GM18870 (cell line): ENCODE measurements around the gene HHAT.

ENCODE experiments used
- ATAC-seq: cut with Tn5 transposase; IDR thresholded peaks from one replicate; pipeline ENCODE4 v1.9.1; 2021; ENCODE audit warnings: moderate library complexity; ENCODE audit not compliant: unreplicated experiment

HHAT gene

DNA sequence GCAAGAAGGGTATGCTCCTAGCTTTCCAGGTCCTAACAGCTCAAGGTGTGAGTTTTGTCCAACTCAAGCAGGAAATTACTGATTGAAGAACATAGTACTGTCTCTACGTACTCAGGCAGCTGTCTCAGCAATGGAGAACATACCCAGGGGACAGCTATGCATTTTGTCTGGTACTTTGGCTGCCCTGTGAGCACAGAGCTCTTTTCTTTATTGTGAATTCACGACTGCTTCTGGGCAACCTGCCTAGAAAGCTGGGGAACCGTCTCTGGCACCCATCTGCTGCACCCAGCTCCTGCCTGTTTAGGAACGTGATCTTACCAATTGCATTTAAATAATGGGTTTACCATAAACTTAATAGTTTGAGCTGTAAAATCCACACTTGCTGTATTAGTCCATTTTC, 258.1 kb downstream of the HHAT start:
- no peak for ATAC-seq

DNA sequence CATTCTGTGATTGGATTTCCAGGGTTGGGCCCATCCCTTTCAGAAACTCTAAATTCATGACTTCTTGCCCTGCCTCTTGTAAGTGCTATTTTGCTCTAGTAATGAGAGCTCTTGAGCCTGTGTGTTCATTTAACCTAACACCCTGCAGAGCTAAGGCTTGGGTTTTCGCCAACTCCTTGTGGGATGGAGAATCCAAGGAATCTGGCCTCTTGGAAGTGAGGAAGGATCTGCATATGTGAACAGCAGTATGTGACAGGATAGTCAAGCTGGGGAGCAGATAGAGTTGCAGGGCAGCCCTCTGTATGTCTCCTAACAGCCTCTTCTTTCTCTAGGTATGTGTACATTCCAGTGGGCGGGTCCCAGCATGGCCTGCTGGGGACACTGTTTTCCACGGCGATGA, 258.9 kb downstream of the HHAT start:
- ATAC-seq, result no peak

DNA sequence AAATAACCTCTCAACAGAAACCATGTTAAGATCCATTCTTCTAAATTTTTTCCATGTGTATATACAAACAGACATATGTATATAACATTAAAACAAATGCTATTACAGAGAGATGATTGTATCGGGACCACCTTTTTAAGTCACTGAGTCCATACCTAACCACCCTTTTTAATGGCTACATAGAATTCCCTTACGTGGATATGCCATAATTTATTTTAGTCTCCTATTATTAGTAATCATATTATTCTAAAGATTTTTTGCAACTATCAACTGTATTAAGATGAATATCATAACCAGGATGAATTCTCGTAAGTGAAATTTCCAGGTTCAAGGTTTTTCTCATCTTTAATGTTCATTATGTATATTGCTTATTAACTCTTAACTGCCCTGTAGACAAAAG, 259.7 kb downstream of the HHAT start:
- no peak for ATAC-seq

DNA sequence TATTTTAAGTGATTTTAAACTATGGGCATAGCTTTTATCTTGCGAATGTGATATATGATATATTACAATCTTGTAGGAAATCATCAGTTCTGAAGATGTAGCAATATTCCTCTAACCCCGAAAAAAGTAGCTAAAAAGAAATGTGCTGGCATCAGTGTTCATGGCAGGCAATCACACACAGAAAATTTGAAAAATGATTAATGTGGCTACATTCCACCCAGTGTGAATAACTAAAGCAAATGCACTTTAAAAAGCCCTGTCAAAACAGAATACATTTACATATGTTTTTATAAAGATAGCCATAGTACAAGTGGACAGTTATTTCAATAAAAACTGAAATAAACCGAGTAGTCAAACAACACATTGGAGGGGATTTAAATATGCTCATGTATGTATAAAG, 260.2 kb downstream of the HHAT start:
- ATAC-seq, result no peak

DNA sequence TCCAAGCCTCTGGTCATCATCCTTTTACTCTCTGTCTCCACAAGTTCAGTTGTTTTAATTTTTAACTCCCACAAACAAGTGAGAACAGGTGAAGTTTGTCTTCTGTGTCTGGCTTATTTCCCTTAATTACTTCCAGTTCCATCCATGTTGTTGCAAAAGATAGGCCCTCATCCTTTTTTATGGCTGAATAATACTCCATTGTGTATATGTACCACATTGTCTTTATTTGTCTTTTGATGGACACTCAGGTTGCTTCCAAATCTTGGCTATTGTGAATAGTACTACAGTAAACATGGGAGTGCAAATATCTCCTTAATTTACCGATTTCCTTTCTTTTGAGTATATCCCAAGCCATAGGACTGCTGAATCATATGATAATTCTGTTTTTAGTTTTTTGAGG, 262.5 kb downstream of the HHAT start:
- ATAC-seq, result no peak

DNA sequence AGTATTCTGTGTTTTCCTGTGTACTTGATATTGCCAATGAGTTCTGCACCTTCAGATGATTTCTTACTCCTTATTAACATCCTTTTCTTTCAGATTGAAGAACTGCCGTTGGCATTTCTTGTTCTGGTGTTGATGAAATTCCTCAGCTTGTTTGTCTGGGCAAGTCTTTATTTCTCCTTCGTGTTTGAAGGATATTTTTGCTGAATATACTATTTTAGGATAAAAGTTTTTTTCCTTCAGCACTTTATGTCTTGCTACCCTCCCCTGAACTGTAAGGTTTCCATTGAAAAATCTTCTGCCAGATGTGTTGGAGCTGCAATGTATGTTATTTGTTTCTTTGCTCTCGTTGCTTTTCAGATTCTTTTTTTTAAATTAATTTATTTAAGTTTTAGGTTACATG, 265.9 kb downstream of the HHAT start:
- no peak for ATAC-seq

DNA sequence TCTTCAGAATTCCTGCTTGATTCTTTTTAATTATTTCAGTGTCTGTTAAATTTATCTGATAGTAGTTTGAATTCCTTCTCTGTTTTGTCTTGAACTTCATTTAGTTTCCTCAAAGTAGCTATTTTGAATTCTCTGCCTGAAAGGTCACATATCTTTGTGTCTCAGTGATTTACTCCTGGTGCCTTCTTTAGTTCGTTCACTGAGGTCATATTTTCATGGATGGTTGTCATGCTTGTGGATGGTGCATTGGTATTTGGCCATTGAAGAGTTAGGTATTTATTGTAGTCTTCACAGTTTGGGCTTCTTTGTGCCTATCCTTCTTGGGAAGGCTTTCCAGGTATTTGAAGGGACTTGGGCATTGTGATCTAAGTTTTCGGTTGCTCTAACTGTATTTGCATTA, 267.9 kb downstream of the HHAT start:
- no peak for ATAC-seq

DNA sequence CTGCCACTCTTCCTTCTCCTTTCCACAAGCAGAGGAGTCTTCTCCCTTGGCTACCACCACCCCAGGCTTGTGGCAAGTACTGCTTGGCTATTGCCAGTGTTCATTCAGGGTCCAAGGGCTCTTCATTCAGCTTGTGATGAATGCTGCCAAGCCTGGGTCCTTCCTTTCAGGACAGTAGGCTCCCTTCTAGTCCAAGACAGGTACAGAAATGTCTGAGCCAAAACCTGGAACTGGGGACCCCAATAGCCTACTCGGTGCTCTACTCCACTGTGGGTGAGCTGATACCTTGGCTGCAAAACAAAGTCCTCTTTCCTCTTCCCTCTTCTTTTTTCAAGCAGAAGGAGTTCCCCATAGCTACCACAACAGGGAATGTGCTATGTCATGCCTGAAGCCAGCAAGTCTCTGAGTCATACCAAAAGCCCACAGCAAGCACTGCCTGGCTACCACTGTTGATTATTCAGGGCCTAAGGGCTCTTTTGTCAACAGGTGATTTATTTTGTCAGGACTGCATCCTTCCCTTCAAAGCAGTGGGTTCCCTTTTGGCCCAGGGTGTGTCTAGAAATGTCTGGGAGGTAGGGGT, 268.9 kb downstream of the HHAT start:
- peak; percentile 93 for ATAC-seq

DNA sequence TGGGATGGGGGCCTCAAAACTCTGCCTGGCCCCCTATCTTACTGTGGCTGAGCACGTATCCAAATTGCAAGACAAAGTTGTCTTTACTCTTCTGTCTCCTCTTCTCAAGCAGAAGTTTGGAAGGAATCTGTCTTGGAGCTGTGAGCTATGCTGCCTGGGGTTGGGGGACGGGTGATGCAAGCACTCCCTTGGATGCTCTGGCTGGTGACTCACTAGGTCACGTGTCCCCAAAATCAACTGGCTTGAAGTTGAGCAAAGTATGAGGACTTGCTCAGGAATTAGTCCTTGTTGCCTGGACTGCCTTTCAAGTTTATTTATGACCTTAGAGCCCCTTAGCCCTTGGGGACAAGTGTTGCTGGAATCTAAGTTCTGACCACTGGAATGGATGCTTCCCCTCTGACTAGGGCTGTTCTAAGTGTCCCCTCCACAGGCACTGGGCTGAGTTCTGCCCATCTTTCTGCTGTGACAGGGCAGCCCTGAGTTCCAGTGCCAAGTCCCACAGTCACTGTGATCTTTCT, 269.5 kb downstream of the HHAT start:
- peak; percentile 19 for ATAC-seq

DNA sequence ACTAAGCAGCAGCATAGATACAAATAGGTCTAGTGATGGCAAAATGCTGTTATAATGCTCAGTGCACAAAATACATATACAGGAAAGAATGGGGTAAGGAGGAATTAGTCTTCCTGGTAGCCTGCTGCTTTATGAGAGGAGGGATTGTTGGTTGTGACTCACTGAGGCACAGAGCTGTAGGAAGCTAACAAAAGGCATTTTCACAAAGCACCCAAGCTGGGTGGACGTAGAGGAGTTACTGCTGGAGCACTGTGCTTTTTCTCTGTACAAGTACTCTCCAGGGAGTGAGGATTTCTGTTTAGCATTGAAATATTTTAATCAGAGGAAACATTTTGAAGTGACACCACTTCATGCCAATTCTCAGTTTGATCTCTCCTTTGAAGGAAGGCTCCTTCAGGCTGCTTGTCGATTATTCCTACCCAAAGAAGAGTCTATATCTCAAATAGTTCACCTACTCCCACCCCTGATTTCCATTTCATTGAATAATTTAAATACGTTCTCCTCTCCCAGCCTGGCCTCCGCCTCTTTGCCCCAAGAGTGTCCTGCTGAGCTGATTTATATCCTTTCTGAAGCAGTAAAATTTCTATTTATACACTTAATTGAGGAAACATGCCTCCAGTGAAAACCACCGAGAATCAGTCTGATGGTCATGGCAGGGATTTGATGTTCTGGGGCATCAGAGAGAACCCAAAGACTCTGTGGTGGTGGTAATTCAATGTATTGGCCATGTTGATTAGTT, 271.9 kb downstream of the HHAT start:
- ATAC-seq, result no peak

DNA sequence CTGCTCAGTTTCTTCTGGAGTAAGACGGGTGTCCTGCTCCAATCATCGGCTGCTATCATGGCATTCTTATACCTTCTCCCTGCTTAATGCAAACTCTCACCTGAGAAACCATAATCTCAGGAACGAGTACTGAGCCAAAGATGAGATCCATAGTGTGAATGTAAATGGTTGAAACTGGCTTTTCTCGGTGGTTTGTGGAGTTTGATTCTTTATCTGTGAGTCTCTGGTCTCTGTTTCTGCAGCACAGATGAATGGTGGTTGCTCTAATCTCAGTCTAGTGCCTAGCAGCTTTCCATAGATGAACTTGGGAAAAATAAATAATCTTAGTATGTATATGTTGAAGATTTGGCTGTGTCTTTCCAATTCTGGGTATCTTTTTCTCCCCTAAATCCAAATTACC, 274.4 kb downstream of the HHAT start:
- no peak for ATAC-seq

DNA sequence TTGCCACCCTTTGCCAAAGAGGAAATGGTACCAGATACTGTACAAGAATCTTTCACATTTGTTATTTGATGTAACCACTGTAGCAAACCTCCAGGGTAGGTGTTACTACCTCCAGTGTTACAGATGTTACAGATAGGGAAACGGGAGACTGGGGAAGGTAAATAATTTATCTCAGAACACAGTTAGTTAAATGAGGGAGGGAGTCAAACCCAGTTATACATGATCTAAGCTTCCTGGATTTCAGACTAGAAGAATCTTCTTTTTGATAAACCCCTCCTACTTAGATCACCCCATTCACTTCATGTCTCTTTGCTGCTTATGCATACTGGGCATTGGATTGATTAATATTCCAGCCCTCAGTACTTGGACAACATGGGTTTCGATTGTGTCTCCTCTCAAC, 276.4 kb downstream of the HHAT start:
- no peak for ATAC-seq

DNA sequence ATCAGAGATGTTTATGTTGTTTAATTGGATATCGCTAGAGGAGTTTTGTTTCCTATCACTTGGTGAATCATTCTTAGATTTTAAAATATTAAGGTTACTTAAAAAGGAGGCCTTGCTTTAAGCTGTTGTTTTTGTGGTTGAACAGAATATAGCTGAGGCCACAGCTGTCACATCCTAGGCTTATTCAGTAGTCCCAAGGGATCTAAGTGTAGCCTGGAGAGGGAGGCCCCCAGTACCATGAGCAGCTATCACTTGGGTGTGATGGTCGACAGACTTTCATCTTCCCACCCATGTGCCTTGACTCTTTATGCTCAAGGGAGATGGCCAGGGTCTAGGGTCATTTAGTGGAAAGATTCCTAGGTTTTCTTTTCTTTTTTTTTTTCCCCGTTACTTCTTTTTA, 278.7 kb downstream of the HHAT start:
- no peak for ATAC-seq

DNA sequence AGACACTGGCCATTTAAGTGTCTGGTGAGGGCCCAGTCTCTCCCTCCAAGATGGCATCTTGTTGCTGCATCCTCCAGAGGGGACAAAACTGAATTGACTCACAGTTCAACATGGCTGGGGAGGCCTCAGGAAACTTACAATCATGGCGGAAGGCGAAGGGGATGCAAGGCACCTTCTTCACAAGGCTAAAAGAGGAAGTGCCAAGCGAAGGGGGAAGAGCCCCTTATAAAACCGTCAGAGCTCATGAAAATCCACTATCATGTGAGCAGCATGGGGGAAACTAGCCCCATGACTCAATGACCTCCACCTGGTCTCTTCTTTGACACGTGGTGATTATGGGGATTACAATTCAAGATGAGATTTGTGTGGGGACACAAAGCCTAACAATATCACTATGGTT, 280.1 kb downstream of the HHAT start:
- no peak for ATAC-seq

DNA sequence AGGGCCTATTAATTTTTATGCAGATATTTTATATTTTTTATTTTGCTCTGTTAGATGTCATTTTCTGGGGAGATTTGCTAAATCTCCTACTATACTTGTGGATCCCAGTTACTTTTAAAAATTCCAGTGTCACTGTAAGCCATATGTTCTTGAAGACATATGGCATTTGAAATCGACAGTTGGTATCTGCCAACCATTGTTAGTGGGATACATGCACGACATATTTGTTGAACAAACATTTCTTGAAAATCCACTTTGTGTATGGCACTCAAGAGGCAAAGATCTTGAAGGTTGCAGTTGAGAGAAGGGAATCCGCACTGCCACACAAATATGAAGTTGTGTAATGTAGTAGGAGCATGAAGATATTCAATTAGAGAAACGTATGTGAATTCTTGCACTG, 287.7 kb downstream of the HHAT start:
- no peak for ATAC-seq

DNA sequence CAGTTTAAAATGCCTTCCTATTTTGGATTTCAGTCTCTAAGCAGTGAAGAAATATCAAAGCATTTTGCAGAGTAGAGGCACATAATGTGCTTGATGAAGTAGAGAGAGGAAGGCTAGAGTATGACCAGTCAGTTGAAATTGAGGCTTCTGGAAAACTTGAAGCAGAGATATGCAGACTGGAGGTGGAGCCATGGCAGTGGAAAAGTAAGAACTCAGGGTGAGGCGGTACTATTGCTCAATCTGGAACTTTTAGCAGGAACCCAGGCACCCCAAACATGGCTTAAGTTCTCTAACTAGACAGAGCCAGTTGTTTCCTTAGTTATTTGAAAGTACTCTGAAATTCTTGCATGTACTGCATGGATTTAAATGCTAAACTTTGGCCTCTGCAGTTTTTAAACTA, 288.6 kb downstream of the HHAT start:
- ATAC-seq, result no peak

DNA sequence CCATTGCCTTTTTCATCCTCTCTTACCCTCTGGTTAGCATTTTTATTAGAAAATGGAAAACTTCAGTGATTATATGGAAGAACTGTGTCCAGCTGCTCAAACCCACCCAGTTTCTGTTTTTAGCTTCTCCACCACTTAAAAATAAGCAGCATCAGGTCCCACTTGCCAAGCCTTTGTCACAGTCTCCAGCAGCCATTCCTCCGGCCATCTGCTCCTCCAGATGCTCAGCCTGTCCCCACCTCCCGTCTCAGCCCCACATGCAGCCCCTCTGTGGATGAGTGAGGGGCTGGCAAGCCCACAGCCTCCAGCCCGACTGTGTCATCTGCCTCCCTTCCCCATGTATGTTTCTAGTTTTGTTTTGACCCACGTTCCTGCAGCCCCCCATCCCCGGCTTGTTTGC, 289.7 kb downstream of the HHAT start:
- no peak for ATAC-seq

DNA sequence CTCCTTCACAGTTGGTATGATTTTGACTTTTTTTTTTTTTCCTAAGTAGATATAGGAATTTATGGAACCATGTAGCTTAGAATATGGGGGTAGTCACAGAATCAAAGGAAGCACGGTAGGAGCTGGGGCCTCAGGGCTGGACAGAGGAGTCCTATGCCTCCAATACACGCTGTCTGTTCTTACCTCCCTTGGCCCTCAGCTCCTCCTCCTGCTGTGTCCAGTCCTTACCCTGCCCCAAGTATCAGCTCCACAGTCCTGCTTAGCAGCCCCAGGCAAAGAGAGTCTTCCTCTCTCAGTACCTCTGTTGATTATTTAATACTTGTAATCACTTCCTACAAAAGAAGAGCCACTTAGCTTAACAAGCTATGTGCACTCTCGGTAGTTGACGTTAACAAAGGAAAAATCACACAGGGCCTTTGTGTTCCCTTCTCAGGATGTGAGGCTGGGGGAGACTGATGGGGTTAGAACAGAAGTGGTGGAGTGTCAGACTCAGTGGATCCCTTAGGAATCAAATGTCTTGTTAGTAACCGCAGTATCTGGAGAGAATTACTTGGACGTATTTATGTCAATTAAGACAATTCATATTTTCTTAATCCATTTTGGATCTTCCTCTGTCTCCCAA, 292.3 kb downstream of the HHAT start:
- ATAC-seq, result no peak

DNA sequence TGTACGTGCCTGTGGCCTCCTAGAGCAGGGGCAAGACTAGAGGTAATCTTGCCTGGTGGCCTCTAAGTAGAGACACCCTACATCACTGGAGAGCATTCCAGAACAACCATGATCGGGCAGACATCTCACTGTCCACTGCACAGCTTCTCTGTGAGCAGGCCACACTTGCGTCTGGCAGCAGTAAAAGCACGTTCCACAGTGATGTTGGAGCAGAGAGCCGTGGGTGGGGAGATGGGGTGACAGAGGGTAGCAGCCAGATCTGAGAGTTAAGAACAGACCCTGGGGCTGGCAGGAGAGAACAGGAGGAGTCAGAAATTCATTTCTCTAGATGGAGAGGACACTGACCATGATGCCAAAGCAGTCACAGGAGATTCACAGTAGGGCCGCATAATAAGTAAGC, 293.0 kb downstream of the HHAT start:
- ATAC-seq, result no peak

DNA sequence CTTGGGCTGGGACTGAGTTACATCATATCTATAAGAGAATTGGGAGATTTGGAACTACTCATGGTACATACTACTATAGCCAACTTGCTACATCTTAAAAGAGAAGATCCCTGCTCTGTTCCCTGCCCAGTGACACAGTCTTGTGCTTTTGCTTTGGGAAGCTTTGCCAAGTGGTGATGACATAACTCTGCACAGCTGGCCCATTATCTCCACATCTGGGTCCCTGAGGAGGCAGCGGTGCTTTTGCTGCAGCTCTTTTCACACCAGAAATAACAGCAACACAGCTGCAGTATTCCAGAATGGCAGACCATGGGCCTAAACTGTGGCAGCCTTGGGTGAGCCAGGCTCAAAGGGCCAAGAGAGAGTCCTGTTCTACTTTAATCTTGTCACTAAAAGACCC, 296.0 kb downstream of the HHAT start:
- ATAC-seq, result no peak

DNA sequence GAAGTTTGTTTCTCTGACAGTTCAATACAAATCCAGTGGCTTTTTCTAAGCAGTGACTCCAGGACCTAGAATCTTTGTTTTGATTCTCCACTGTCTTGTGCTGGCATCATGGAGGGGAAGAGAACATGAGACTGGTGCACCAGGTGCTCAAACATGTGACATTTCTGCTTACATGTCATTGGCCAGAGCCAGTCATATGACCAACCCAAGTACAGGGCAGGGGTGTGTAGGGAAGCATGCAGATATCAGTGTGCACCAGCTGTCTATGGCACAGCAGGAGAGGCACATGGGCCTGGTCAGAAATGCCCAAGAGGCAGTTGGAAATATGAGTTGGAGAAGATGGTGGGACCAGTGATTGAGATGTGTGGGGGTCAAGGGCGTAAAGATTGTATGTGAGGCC, 297.0 kb downstream of the HHAT start:
- no peak for ATAC-seq

DNA sequence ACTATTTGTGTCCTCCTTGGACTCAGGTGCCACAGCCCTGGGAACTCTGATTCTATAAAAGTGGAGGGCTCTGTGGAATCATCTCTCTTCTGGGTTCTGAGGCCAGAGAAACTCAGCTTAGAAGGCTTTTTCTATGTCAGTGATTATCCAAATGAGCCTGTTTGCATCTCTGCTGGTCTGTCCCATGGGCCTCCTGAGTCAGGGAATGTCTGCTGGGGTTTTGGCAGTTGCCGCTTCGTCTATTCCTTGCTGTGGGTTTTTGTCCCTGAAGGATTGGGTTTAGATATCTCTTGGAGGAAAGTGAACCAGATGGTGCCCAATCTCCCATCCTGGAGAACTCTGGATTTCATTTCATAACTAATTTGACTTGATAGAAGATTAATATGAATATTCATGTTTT, 297.6 kb downstream of the HHAT start:
- no peak for ATAC-seq
